ENCODE data around the gene PRKCH. TPM values are rescaled to one million over a fixed set of nuclear protein-coding genes. Genes with fewer than 3 reads are reported as not detected.

PRKCH gene
- total RNA-seq, 2 experiments from 2014 or later, result 304 to 312 TPM

DNA sequence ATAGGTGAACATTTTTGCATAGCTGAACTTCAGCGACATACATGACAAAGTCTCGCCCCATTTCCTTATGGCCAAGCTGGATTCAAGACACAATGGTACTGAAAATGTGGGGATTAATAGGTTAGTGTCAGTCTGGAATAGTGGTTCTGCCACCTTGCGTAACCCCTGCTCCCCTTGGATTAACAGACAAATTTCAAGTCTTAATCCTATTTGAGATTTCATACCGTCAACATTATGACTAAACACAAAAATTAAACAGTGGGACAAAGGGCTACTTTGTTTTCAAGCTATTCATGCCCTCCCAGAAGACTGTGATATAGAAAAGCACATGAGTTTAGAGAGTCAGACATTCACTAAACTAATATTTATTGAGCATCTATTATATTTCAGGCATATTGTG is 235.1 kb downstream of the PRKCH start:
- H3K27ac Mint-ChIP-seq, result no peak overlapping the region
- no peaks in the 10 kb centered on the region for H3K9me3 Mint-ChIP-seq (ENCODE audit: low read depth)
- ATAC-seq (no peak), DNase-seq (no peak)
- peaks cover 33% of the 10 kb centered on the region for H3K36me3 Mint-ChIP-seq
- CTCF ChIA-PET, result interaction anchor here (1.2 kb wide), 1 partner anchor 9 kb away, joined by 3 read pairs; no protein-coding TSS in a partner anchor
- no peak overlapping the region for H3K4me3 Mint-ChIP-seq
- H3K4me1 Mint-ChIP-seq, result peaks cover 43% of the 10 kb centered on the region
- no peaks in the 10 kb centered on the region for H3K27me3 Mint-ChIP-seq

DNA sequence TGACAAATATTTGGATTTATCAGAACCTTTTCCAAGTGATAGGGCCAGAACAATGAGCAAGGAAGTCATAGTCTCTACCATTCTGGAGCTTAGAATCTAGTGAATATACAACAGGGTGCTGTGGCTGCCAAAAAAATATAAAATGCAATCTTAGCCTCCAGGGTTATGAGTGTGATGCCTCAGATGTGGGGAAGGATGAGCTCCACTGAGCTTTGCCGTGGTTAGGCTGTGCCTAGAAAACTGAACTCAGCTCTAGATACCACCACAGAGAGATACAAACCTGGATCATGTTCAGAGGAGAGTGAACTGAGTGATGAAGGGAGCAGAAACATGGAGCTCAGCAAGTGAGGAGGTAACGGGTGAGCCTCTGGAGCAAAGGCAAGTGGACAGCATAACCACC is 235.9 kb downstream of the PRKCH start:
- Mint-ChIP-seq H3K9me3 (ENCODE audit: low read depth) (no peaks in the 10 kb centered on the region), H3K27me3 (no peaks in the 10 kb centered on the region), H3K27ac (no peak overlapping the region), H3K4me3 (no peak overlapping the region), H3K36me3 (peaks cover 25% of the 10 kb centered on the region), H3K4me1 (peaks cover 43% of the 10 kb centered on the region)
- ATAC-seq (no peak), DNase-seq (no peak)
- CTCF ChIA-PET, result interaction anchor here (1.2 kb wide), 1 partner anchor 9 kb away, joined by 3 read pairs; no protein-coding TSS in a partner anchor

DNA sequence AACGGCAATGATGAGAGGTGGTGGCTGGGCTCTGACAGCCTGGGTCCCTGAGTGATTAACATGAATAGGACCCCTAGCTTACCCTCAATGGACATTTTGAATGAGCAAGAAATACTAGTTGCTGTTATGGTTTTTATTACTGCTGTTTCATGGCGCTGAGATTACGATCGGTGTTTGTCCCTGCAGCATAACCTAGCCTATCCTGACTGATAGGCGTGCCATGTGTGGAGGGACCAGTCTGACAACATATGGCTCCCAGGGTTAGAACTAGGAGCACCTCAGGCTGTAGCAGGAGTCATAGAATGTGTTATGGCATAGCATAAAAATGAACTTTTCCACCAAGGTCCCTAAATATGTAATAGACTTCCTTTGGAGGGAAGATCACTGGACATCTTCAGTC is 236.5 kb downstream of the PRKCH start:
- no peaks in the 10 kb centered on the region for H3K9me3 Mint-ChIP-seq (ENCODE audit: low read depth)
- no peak for DNase-seq
- H3K4me1 Mint-ChIP-seq, result peaks cover 43% of the 10 kb centered on the region
- H3K4me3 Mint-ChIP-seq, result no peak overlapping the region
- no peaks in the 10 kb centered on the region for H3K27me3 Mint-ChIP-seq
- H3K27ac Mint-ChIP-seq, result no peak overlapping the region
- peaks cover 20% of the 10 kb centered on the region for H3K36me3 Mint-ChIP-seq
- ATAC-seq, result no peak
- CTCF ChIA-PET, result no interaction called here

DNA sequence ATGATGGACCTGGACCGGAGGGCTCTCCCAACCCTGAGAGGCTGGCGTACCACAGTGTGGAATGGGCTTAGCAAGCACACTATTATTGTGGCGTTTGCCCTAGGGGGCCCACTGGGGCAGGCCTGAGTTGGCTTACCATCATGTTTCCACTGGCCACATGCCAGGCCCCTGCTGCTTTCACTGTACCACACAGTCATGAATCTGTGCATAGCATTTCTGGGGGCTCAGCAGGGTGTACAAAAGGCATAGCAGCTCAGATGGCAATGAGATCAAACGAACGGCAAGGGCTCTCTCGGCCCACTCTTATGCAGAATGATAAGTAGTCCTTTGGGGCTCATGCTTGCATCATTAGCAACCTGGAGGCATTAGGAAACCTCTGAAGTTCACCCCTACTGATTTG is 236.9 kb downstream of the PRKCH start:
- CTCF ChIA-PET, result interaction anchor here (0.9 kb wide), 1 partner anchor 23 kb away, joined by 3 read pairs; no protein-coding TSS in a partner anchor
- peaks cover 43% of the 10 kb centered on the region for H3K4me1 Mint-ChIP-seq
- peaks cover 18% of the 10 kb centered on the region for H3K36me3 Mint-ChIP-seq
- H3K4me3 Mint-ChIP-seq, result no peak overlapping the region
- no peaks in the 10 kb centered on the region for H3K9me3 Mint-ChIP-seq (ENCODE audit: low read depth)
- no peak overlapping the region for H3K27ac Mint-ChIP-seq
- DNase-seq (no peak), ATAC-seq (no peak)
- no peaks in the 10 kb centered on the region for H3K27me3 Mint-ChIP-seq

DNA sequence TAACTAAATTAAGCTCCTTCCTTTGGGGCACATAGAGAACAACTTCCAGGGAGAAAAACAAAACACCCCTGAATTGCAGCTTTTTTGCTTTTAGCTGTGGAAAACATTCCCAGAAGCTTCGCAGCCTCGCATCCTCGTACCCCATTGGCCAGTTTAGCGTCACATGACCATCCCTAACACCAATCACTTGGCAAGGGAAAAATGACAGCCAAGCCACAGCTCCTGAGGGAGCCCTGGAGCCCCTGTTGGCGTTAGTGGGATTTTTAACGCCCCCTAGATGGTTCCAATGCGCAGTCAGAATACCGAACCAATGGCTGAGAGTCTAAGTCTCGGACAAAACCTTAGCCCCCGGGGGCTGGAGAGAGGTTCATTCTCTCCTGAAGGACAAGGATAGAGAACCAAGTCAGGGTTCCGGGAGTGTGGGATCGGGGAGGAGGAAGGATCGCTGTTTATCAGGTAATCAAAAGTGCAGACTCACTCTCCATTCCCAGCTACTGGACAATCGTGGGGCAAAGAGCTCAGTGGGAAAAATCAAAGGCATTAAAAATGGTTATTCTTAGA is 238.3 kb downstream of the PRKCH start:
- no peaks in the 10 kb centered on the region for H3K9me3 Mint-ChIP-seq (ENCODE audit: low read depth)
- no peak for ATAC-seq
- CTCF ChIA-PET, result interaction anchor here (0.8 kb wide), 1 partner anchor 8 kb away, joined by 3 read pairs; no protein-coding TSS in a partner anchor
- H3K27ac Mint-ChIP-seq, result no peak overlapping the region
- H3K36me3 Mint-ChIP-seq, result peaks cover 12% of the 10 kb centered on the region
- DNase-seq, result no peak
- H3K27me3 Mint-ChIP-seq, result no peaks in the 10 kb centered on the region
- H3K4me1 Mint-ChIP-seq, result peaks cover 46% of the 10 kb centered on the region
- no peak overlapping the region for H3K4me3 Mint-ChIP-seq

- Mint-ChIP-seq H3K36me3 (peaks cover 8% of the 10 kb centered on the region), H3K9me3 (ENCODE audit: low read depth) (no peaks in the 10 kb centered on the region), H3K4me1 (peaks cover 48% of the 10 kb centered on the region), H3K27me3 (no peaks in the 10 kb centered on the region), H3K4me3 (no peak overlapping the region), H3K27ac (no peak overlapping the region)
- DNase-seq (no peak), ATAC-seq (no peak)
- CTCF ChIA-PET, result interaction anchor here (0.8 kb wide), 1 partner anchor 9 kb away, joined by 3 read pairs; no protein-coding TSS in a partner anchor
Measured at GRCh38 chr14:61560323-61560722, 238.9 kb downstream of the PRKCH start.

DNA sequence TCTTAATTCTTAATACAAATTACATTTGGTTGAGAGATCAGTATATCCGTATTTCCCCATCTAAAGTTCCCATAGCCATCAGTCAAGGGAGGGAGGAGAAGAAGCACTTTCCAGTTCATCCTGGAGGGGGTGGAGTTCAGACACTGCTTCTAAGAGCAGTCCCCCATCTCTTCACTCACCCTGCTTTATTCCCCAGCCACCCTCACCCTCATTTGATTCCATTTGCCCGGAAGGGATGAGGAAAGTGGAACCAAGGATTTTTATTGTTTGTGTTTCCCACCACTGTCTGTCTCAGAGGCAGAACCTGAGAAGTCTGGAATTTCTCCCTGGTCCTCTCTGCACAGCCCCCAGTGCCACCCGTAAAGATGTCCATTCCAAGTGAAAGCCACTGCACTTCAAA is 239.7 kb downstream of the PRKCH start:
- CTCF ChIA-PET, result no interaction called here
- Mint-ChIP-seq H3K9me3 (ENCODE audit: low read depth) (peaks cover 3% of the 10 kb centered on the region), H3K27ac (no peak overlapping the region), H3K4me3 (no peak overlapping the region), H3K36me3 (peaks cover 10% of the 10 kb centered on the region), H3K4me1 (peaks cover 51% of the 10 kb centered on the region), H3K27me3 (no peaks in the 10 kb centered on the region)
- no peak for ATAC-seq
- no peak for DNase-seq

GRCh38 chr14:61561657-61562276 is 240.4 kb downstream of the PRKCH start:
- no peak for ATAC-seq
- CTCF ChIA-PET, result no interaction called here
- peaks cover 52% of the 10 kb centered on the region for H3K4me1 Mint-ChIP-seq
- no peak overlapping the region for H3K4me3 Mint-ChIP-seq
- H3K27ac Mint-ChIP-seq, result no peak overlapping the region
- H3K9me3 Mint-ChIP-seq (ENCODE audit: low read depth), result peaks cover 3% of the 10 kb centered on the region
- H3K36me3 Mint-ChIP-seq, result peaks cover 13% of the 10 kb centered on the region
- DNase-seq, result no peak
- H3K27me3 Mint-ChIP-seq, result no peaks in the 10 kb centered on the region

- CTCF ChIA-PET, result interaction anchor here (0.7 to 1.2 kb wide), 2 partner anchors 9 to 156 kb away, joined by 3 to 4 read pairs; no protein-coding TSS in a partner anchor
- Mint-ChIP-seq H3K4me1 (peaks cover 52% of the 10 kb centered on the region), H3K27me3 (no peaks in the 10 kb centered on the region), H3K4me3 (no peak overlapping the region), H3K27ac (peak overlapping the region; percentile 64), H3K36me3 (peaks cover 13% of the 10 kb centered on the region), H3K9me3 (ENCODE audit: low read depth) (peaks cover 3% of the 10 kb centered on the region)
- DNase-seq (peak; percentile 75), ATAC-seq (peak; percentile 93)
Measured at GRCh38 chr14:61562321-61563161, 241.2 kb downstream of the PRKCH start.

- no peak for DNase-seq
- H3K4me3 Mint-ChIP-seq, result no peak overlapping the region
- H3K4me1 Mint-ChIP-seq, result peaks cover 57% of the 10 kb centered on the region
- peaks cover 3% of the 10 kb centered on the region for H3K27me3 Mint-ChIP-seq
- no peak for ATAC-seq
- H3K36me3 Mint-ChIP-seq, result peaks cover 17% of the 10 kb centered on the region
- CTCF ChIA-PET, result interaction anchor here (0.7 to 1.2 kb wide), 3 partner anchors 10 to 156 kb away, joined by 3 to 4 read pairs (median 3); no protein-coding TSS in a partner anchor
- H3K27ac Mint-ChIP-seq, result peak overlapping the region; percentile 64
- H3K9me3 Mint-ChIP-seq (ENCODE audit: low read depth), result peaks cover 3% of the 10 kb centered on the region
Measured at GRCh38 chr14:61563162-61563511, 241.8 kb downstream of the PRKCH start.

- CTCF ChIA-PET, result interaction anchor here (0.8 kb wide), 1 partner anchor 127 kb away, joined by 3 read pairs; no protein-coding TSS in a partner anchor
- no peak for ATAC-seq
- Mint-ChIP-seq H3K27me3 (peaks cover 5% of the 10 kb centered on the region), H3K27ac (peak overlapping the region; percentile 11), H3K9me3 (ENCODE audit: low read depth) (peaks cover 3% of the 10 kb centered on the region), H3K4me3 (no peak overlapping the region), H3K4me1 (peaks cover 64% of the 10 kb centered on the region), H3K36me3 (peaks cover 17% of the 10 kb centered on the region)
- DNase-seq, result no peak
Measured at GRCh38 chr14:61563880-61564617, 242.7 kb downstream of the PRKCH start.

DNA sequence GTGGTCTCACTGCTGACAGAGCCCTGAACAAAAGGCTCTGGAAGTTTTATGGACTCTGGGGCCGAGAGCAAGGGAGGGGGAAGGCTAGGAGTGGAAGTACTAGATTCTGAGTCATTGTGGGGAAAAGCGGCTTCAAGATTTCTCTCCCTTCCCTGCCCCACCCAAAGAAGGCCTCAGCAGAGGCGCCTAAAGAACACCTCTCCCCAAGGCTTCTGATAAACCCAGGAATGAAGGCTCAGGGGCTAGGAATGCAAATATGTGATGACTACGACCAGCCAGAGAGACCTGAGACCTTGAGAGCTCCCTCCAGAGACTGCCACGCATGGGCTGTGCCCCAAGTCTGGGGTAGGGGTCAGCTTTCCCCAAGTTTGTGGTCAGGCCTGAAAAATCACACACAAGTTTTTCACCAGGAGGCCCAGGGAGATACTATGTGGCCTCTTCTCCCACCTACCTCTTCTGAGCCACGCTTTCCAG is 243.3 kb downstream of the PRKCH start:
- Mint-ChIP-seq H3K27ac (peak overlapping the region; percentile 11), H3K9me3 (ENCODE audit: low read depth) (peaks cover 3% of the 10 kb centered on the region), H3K4me3 (no peak overlapping the region), H3K27me3 (peaks cover 9% of the 10 kb centered on the region), H3K36me3 (peaks cover 17% of the 10 kb centered on the region), H3K4me1 (peaks cover 70% of the 10 kb centered on the region)
- no peak for DNase-seq
- CTCF ChIA-PET, result interaction anchor here (1.2 kb wide), 1 partner anchor 90 kb away, joined by 3 read pairs; no protein-coding TSS in a partner anchor
- ATAC-seq, result no peak

DNA sequence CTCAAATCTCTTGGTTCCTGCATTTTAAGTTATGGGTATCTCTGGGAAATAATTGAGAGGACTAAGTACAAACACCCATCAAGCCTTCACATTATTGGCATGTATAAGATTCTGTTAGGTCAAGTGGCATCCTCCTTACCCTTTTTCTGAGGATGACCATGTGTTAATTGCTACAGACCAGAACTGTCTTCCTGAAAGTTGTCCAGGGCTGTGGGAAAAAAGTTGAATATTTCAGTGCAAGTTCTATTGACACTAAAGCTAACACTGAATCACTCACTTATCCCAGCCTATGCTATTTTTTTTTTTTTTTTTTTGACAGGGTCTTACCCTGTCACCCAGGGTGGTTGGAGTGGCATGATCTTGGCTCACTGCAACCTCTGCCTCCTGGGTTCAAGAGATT is 243.8 kb downstream of the PRKCH start:
- CTCF ChIA-PET, result interaction anchor here (1.2 to 1.4 kb wide), 3 partner anchors 8 to 104 kb away, joined by 3 to 4 read pairs (median 3); no protein-coding TSS in a partner anchor
- H3K27me3 Mint-ChIP-seq, result peaks cover 11% of the 10 kb centered on the region
- ATAC-seq (no peak), DNase-seq (no peak)
- peaks cover 3% of the 10 kb centered on the region for H3K9me3 Mint-ChIP-seq (ENCODE audit: low read depth)
- peaks cover 72% of the 10 kb centered on the region for H3K4me1 Mint-ChIP-seq
- no peak overlapping the region for H3K27ac Mint-ChIP-seq
- no peak overlapping the region for H3K4me3 Mint-ChIP-seq
- peaks cover 17% of the 10 kb centered on the region for H3K36me3 Mint-ChIP-seq
